Measurements from ENCODE around the gene RTEL1.
"Not testable (repeated sequence)": the region's sequence is repeated elsewhere in the genome, so short reads cannot be mapped to it uniquely, and the experiment has no call there.

RTEL1 gene

DNA sequence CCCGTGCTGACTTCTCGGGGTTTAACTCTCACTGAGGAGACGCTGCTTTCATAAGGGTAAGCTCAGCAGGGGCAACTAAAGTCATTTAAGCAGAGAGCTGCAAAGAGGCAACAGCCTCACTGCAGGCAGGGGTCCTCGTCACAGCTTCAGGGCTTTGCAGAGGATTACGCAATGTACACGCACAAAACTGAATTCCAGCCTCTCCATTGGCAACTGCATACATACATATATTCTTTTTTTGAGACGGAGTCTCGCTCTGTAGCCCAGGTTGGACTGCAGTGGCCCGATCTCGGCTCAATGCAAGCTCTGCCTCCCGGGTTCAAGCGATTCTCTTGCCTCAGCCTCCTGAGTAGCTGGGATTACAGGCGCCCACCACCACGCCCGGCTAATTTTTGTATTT lies 33.6 kb upstream of the RTEL1 start:
- TF ChIP-seq, protein P1, sequence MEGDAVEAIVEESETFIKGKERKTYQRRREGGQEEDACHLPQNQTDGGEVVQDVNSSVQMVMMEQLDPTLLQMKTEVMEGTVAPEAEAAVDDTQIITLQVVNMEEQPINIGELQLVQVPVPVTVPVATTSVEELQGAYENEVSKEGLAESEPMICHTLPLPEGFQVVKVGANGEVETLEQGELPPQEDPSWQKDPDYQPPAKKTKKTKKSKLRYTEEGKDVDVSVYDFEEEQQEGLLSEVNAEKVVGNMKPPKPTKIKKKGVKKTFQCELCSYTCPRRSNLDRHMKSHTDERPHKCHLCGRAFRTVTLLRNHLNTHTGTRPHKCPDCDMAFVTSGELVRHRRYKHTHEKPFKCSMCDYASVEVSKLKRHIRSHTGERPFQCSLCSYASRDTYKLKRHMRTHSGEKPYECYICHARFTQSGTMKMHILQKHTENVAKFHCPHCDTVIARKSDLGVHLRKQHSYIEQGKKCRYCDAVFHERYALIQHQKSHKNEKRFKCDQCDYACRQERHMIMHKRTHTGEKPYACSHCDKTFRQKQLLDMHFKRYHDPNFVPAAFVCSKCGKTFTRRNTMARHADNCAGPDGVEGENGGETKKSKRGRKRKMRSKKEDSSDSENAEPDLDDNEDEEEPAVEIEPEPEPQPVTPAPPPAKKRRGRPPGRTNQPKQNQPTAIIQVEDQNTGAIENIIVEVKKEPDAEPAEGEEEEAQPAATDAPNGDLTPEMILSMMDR (conservative IDR thresholded peaks at IDR 0.05; ENCODE audit: low read depth, low read length) = peak; percentile 47
- H3K4me3 ChIP-seq (ENCODE audit: low read depth, low read length) = no peak overlapping the region
- DNase-seq (ENCODE audit: low read depth) = peak; percentile 86

- H3K4me3 ChIP-seq (ENCODE audit: low read depth, low read length) = peak overlapping the region; percentile 83
- peak; percentile 46 for DNase-seq (ENCODE audit: low read depth)
- TF ChIP-seq, protein P1 (conservative IDR thresholded peaks at IDR 0.05; ENCODE audit: low read depth, low read length) = no peak
Observed at GRCh38 chr20:63625771-63626423, 32.2 kb upstream of the RTEL1 start.

DNA sequence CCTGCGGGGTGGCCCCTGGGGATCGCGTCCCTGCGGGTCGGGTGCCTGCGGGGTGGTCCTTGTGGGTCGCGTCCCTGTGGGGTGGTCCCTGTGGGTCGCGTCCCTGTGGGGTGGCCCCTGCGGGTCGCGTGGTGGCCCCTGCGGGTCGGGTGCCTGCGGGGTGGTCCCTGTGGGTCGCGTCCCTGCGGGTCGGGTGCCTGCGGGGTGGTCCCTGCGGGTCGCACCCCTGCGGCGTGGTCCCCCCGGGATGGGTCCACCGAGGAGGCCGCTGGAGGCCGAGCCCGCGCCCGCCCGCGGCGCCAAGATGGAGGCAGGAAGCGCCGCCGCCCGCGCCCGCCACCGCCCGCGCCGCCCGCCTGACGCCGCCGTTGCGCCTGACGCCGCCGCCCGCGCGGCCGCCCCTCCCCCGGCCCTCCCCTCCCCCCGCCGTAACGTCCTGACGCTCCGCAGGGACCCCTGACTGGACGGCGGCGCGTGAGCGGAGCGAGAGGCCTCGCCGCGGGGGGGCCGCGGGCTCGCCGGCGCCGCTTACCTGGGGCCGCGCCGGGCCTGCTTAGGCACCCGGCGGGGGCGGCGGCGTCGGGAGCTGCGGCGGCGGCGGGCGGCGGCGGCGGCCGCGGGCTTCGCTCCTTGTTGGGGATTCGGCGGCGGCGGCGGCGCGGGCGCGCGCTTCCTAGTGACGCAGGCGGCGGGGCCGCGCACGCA lies 31.5 kb upstream of the RTEL1 start, which contains the start of gene GMEB2:
GMEB2 (minus strand) TSS at position 678 of the 705 bp plus-strand sequence. CDS start 7,704 bp downstream, outside the sequence.
- H3K4me3 ChIP-seq (ENCODE audit: low read depth, low read length) = peak within 1 kb of the TSS; percentile 89
- DNase-seq (ENCODE audit: low read depth) = peak; percentile 69
- TF ChIP-seq, protein P1 (conservative IDR thresholded peaks at IDR 0.05; ENCODE audit: low read depth, low read length) = no peak

DNA sequence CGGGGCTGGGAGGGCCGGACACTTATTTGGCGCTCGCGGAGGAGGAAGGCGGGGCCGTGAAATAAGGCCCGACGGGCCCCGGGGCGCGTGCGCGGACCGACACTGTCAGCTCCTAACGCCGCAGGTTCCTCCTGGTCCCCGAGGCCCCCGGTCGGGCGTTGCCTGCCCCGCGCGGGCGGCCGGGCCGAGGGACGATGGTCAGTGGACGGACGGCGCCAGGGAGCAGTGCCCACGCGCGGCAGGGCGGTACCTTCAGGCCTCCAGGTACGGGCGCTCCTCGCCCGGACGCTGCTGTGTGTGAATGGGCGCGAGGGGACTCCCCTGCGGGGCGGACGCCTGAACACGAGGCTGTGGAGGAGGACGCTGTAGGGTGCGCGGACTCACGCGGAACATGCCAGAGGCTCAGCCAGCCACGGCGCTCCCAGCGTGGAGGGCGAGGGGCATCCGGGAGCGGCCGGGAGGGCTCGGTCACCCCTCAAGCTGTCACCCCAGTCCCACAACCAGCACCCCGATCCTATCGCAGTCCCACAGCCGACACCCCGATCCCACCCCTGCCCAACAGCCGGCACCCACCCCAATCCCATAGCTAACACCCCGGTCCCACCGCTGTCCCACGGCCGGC lies 30.9 kb upstream of the RTEL1 start:
- peak overlapping the region; percentile 89 for H3K4me3 ChIP-seq (ENCODE audit: low read depth, low read length)
- TF ChIP-seq, protein P1 (conservative IDR thresholded peaks at IDR 0.05; ENCODE audit: low read depth, low read length) = no peak
- peak; percentile 96 for DNase-seq (ENCODE audit: low read depth)

GRCh38 chr20:63627751-63628245 lies 30.3 kb upstream of the RTEL1 start:
- TF ChIP-seq, protein P1 (conservative IDR thresholded peaks at IDR 0.05; ENCODE audit: low read depth, low read length) = no peak
- no peak for DNase-seq (ENCODE audit: low read depth)
- peak overlapping the region; percentile 89 for H3K4me3 ChIP-seq (ENCODE audit: low read depth, low read length)

- H3K4me3 ChIP-seq (ENCODE audit: low read depth, low read length) = peak overlapping the region; percentile 89
- TF ChIP-seq, protein P1 (conservative IDR thresholded peaks at IDR 0.05; ENCODE audit: low read depth, low read length) = no peak
- peak; percentile 81 for DNase-seq (ENCODE audit: low read depth)
Observed at GRCh38 chr20:63628246-63628975, 29.7 kb upstream of the RTEL1 start.

DNA sequence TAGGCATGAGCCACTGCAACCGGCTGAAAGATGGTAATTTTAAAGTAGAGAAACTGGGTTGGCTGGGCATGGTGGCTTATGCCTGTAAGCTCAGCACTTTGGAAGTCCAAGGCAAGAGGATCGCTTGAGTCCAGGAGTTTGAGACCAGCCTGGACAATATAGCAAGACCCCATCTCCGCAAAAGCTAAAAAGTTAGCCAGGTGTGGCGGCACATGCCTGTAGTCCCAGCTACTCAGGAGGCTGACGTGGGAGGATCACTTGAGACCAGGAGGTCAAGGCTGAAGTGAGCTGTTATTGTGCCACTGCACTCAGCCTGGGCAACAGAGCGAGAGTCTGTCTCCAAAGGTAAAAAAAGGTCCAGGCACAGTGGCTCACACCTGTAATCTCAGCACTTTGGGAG lies 27.2 kb upstream of the RTEL1 start:
- DNase-seq (ENCODE audit: low read depth); H3K4me3 ChIP-seq (ENCODE audit: low read depth, low read length): not testable (repeated sequence)

DNA sequence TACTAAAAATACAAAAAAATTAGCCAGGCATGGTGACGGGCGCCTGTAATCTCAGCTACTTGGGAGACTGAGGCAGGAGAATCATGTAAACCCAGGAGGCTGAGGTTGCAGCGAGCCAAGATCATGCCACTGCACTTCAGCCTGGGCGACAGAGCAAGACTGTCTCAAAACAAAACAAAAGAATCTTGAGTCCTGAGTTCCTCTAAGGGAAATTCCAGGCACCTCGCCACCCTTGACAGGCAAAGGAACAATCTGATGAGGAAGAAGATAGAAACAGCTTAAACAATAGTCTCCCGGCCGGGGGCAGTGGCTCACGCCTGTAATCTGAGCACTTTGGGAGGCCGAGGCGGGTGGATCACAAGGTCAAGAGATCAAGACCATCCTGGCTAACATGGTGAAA lies 26.7 kb upstream of the RTEL1 start:
- not testable (repeated sequence) for DNase-seq (ENCODE audit: low read depth); H3K4me3 ChIP-seq (ENCODE audit: low read depth, low read length)

All from choroid plexus epithelial cell (primary cell).